Effector memory CD8-positive, alpha-beta T cell (primary cell): ENCODE measurements around the gene EME2.

ENCODE experiments used
- ATAC-seq: fragments of 150-1000 bp; cut with Tn5 transposase; replicated peaks from 2 replicates; pipeline ENCODE4 v1.10.0; 2021; ENCODE audit warnings: mild to moderate bottlenecking, moderate library complexity
- DNase-seq, 3 experiments: peaks; one replicate each; pipeline ENCODE4 v3.0.0; 2021
- H3K27ac Mint-ChIP-seq, 2 donors: one replicate each; pipeline ENCODE4 v1.8.0; 2022; ENCODE audit warnings: mild to moderate bottlenecking in 2 of 2, mixed read lengths in 2 of 2, moderate library complexity in 2 of 2
- H3K27me3 Mint-ChIP-seq, 2 donors: one replicate each; pipeline ENCODE4 v1.8.0; 2022; ENCODE audit warnings: mixed read lengths in 2 of 2
- H3K36me3 Mint-ChIP-seq: one replicate; pipeline ENCODE4 v1.8.0; 2022; ENCODE audit warnings: mild to moderate bottlenecking, moderate library complexity, mixed read lengths; ENCODE audit not compliant: insufficient read depth
- H3K4me1 Mint-ChIP-seq, 2 donors: one replicate each; pipeline ENCODE4 v1.8.0; 2022; ENCODE audit warnings: low read depth in 2 of 2, mixed read lengths in 2 of 2
- H3K4me3 Mint-ChIP-seq, 2 donors: one replicate each; pipeline ENCODE4 v1.8.0; 2022; ENCODE audit warnings: mild to moderate bottlenecking in 2 of 2, mixed read lengths in 2 of 2, moderate library complexity in 2 of 2
- H3K9me3 Mint-ChIP-seq, 2 donors: one replicate each; pipeline ENCODE4 v1.8.0; 2022; ENCODE audit warnings: mixed read lengths in 2 of 2

EME2 gene

GRCh38 chr16:1821861-1822611 is 49.4 kb downstream of the EME2 start:
- Mint-ChIP-seq H3K9me3 (no peaks in the 10 kb centered on the region), H3K36me3 (peaks cover 23% of the 10 kb centered on the region), H3K27me3 (no peaks in the 10 kb centered on the region), H3K4me1 (peaks cover 11 to 13% of the 10 kb centered on the region in 2 donors), H3K4me3 (no peak overlapping the region), H3K27ac (no peak overlapping the region)
- DNase-seq (no peak), ATAC-seq (no peak)

GRCh38 chr16:1822801-1823200 is 50.2 kb downstream of the EME2 start:
- no peak overlapping the region for H3K27ac Mint-ChIP-seq
- no peaks in the 10 kb centered on the region for H3K27me3 Mint-ChIP-seq
- ATAC-seq (no peak), DNase-seq (no peak)
- peaks cover 19% of the 10 kb centered on the region in 2 donors for H3K4me1 Mint-ChIP-seq
- no peak overlapping the region for H3K4me3 Mint-ChIP-seq
- no peaks in the 10 kb centered on the region for H3K9me3 Mint-ChIP-seq
- H3K36me3 Mint-ChIP-seq, result peaks cover 22% of the 10 kb centered on the region

- Mint-ChIP-seq H3K27me3 (no peaks in the 10 kb centered on the region), H3K9me3 (no peaks in the 10 kb centered on the region), H3K4me1 (peaks cover 19 to 21% of the 10 kb centered on the region in 2 donors), H3K36me3 (peaks cover 26% of the 10 kb centered on the region), H3K27ac (peak overlapping the region in 1 of 2 donors; percentile 10), H3K4me3 (peak overlapping the region in 1 of 2 donors; percentile 20)
- ATAC-seq (no peak), DNase-seq (no peak)
Observed at GRCh38 chr16:1823821-1824220, 51.2 kb downstream of the EME2 start.

- Mint-ChIP-seq H3K4me1 (peaks cover 19 to 26% of the 10 kb centered on the region in 2 donors), H3K4me3 (peak overlapping the region; percentile 67 to 74), H3K27ac (no peak overlapping the region), H3K9me3 (no peaks in the 10 kb centered on the region), H3K27me3 (no peaks in the 10 kb centered on the region), H3K36me3 (peaks cover 22% of the 10 kb centered on the region)
- no peak for DNase-seq
- ATAC-seq, result no peak
Observed at GRCh38 chr16:1825381-1825863, 52.8 kb downstream of the EME2 start.
